ENCODE measurements around the gene FMNL2. TPM values are rescaled to one million over a fixed set of nuclear protein-coding genes. Genes with fewer than 3 reads are reported as not detected.

Gene FMNL2
- total and polyA plus RNA-seq, 2 experiments from 2014 or later = 16.5 to 45.4 TPM

DNA sequence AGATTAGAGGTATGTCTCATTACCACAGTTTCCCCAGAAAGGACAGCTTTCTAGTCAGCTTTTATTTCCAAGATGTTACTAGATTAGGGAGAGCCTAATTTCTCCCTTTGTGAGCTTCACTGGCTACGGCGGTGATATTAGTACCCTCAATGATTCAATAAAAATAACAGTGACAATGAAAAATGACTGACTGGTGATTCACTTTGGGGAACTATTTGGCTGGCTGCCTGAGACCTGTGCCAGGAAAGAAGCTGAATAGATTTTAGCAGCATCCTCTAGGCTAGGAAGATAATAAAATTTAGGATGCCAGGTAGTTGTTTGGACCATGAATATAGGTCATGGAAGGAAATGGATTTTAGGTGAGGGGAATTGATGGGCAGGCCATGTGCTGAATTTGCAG lies 178.7 kb downstream of the FMNL2 start (continued):
- TF ChIP-seq, protein P1, sequence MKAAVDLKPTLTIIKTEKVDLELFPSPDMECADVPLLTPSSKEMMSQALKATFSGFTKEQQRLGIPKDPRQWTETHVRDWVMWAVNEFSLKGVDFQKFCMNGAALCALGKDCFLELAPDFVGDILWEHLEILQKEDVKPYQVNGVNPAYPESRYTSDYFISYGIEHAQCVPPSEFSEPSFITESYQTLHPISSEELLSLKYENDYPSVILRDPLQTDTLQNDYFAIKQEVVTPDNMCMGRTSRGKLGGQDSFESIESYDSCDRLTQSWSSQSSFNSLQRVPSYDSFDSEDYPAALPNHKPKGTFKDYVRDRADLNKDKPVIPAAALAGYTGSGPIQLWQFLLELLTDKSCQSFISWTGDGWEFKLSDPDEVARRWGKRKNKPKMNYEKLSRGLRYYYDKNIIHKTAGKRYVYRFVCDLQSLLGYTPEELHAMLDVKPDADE (IDR thresholded peaks at IDR 0.05) = no peak
- TF ChIP-seq CREB1 (CRISPR knock-in tag; IDR thresholded peaks at IDR 0.05; ENCODE audit: low read depth) (no peak), POLR2AphosphoS5 (IDR thresholded peaks at IDR 0.05; ENCODE audit: low read depth) (no peak), ZNF331 (CRISPR knock-in tag; IDR thresholded peaks at IDR 0.05; ENCODE audit: low read depth) (no peak), STAT1 (IDR thresholded peaks at IDR 0.05; ENCODE audit: unreplicated experiment) (no peak), EZH2phosphoT487 (IDR thresholded peaks at IDR 0.05; ENCODE audit: unreplicated experiment) (no peak), EZH2 (IDR thresholded peaks at IDR 0.05; ENCODE audit: low read depth, unreplicated experiment) (no peak)

GRCh38 chr2:152518034-152518433 lies 183.1 kb downstream of the FMNL2 start:
- H3K36me3 ChIP-seq (ENCODE audit: insufficient read depth) = no peaks in the 10 kb centered on the region
- H2AFZ ChIP-seq = no peak overlapping the region
- peaks cover 65% of the 10 kb centered on the region for H3K79me2 ChIP-seq (replicated peaks; ENCODE audit: insufficient read depth)
- peaks cover 8% of the 10 kb centered on the region; the same call in 1 of the 2 replicates for H4K20me1 ChIP-seq (replicated peaks; ENCODE audit: insufficient read depth)
- ATAC-seq (no peak), DNase-seq (ENCODE audit: low spot score) (no peak)
- H3K27ac Mint-ChIP-seq = no peak overlapping the region
- no peak overlapping the region for H3K27ac ChIP-seq (ENCODE audit: low read depth)
- H3K4me3 ChIP-seq = no peak overlapping the region
- no peaks in the 10 kb centered on the region for H3K4me1 ChIP-seq (ENCODE audit: insufficient read depth)
- H3K27me3 ChIP-seq (ENCODE audit: insufficient read depth) = no peaks in the 10 kb centered on the region
- H3K9me2 ChIP-seq (ENCODE audit: insufficient read depth) = no peaks in the 10 kb centered on the region
- H3K4me2 ChIP-seq = no peak overlapping the region
- peaks cover 23% of the 10 kb centered on the region for H3K4me1 Mint-ChIP-seq
- H3F3A ChIP-seq (replicated peaks; ENCODE audit: low read depth) = no peaks in the 10 kb centered on the region
- H3K27me3 Mint-ChIP-seq (ENCODE audit: insufficient read depth, low read depth, poor library complexity) = no peaks in the 10 kb centered on the region
- H3K4me3 Mint-ChIP-seq = no peak overlapping the region
- H3K36me3 Mint-ChIP-seq (ENCODE audit: low read depth) = peaks cover 2% of the 10 kb centered on the region; the same call in 2 of the 3 replicates
- no peaks in the 10 kb centered on the region for H3K9me3 Mint-ChIP-seq
- TF ChIP-seq CTCF (conservative IDR thresholded peaks at IDR 0.05; ENCODE audit: low read depth in 2 of 2) (no peak), NANOG (IDR thresholded peaks at IDR 0.05; ENCODE audit: borderline replicate concordance) (no peak), STAT1 (IDR thresholded peaks at IDR 0.05; ENCODE audit: unreplicated experiment) (no peak), EZH2 (IDR thresholded peaks at IDR 0.05; ENCODE audit: low read depth, unreplicated experiment) (no peak), JUNB (IDR thresholded peaks at IDR 0.05; ENCODE audit: unreplicated experiment) (no peak), POLR2AphosphoS5 (IDR thresholded peaks at IDR 0.05; ENCODE audit: low read depth) (no peak), CREB1 (CRISPR knock-in tag; IDR thresholded peaks at IDR 0.05; ENCODE audit: low read depth) (no peak), ZNF114 (CRISPR knock-in tag; IDR thresholded peaks at IDR 0.05) (no peak), ZNF331 (CRISPR knock-in tag; IDR thresholded peaks at IDR 0.05; ENCODE audit: low read depth) (no peak), EZH2phosphoT487 (IDR thresholded peaks at IDR 0.05; ENCODE audit: unreplicated experiment) (no peak)
- TF ChIP-seq, protein P1 (IDR thresholded peaks at IDR 0.05) = no peak
- TF ChIP-seq, protein P2, sequence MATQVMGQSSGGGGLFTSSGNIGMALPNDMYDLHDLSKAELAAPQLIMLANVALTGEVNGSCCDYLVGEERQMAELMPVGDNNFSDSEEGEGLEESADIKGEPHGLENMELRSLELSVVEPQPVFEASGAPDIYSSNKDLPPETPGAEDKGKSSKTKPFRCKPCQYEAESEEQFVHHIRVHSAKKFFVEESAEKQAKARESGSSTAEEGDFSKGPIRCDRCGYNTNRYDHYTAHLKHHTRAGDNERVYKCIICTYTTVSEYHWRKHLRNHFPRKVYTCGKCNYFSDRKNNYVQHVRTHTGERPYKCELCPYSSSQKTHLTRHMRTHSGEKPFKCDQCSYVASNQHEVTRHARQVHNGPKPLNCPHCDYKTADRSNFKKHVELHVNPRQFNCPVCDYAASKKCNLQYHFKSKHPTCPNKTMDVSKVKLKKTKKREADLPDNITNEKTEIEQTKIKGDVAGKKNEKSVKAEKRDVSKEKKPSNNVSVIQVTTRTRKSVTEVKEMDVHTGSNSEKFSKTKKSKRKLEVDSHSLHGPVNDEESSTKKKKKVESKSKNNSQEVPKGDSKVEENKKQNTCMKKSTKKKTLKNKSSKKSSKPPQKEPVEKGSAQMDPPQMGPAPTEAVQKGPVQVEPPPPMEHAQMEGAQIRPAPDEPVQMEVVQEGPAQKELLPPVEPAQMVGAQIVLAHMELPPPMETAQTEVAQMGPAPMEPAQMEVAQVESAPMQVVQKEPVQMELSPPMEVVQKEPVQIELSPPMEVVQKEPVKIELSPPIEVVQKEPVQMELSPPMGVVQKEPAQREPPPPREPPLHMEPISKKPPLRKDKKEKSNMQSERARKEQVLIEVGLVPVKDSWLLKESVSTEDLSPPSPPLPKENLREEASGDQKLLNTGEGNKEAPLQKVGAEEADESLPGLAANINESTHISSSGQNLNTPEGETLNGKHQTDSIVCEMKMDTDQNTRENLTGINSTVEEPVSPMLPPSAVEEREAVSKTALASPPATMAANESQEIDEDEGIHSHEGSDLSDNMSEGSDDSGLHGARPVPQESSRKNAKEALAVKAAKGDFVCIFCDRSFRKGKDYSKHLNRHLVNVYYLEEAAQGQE (IDR thresholded peaks at IDR 0.05; ENCODE audit: unreplicated experiment) = no peak
